ENCODE measurements around the gene DIP2B.

- no peak for TF ChIP-seq EP300 (IDR thresholded peaks at IDR 0.05)
- no peak for TF ChIP-seq POLR2A (IDR thresholded peaks at IDR 0.05)
- TF ChIP-seq, protein P1, sequence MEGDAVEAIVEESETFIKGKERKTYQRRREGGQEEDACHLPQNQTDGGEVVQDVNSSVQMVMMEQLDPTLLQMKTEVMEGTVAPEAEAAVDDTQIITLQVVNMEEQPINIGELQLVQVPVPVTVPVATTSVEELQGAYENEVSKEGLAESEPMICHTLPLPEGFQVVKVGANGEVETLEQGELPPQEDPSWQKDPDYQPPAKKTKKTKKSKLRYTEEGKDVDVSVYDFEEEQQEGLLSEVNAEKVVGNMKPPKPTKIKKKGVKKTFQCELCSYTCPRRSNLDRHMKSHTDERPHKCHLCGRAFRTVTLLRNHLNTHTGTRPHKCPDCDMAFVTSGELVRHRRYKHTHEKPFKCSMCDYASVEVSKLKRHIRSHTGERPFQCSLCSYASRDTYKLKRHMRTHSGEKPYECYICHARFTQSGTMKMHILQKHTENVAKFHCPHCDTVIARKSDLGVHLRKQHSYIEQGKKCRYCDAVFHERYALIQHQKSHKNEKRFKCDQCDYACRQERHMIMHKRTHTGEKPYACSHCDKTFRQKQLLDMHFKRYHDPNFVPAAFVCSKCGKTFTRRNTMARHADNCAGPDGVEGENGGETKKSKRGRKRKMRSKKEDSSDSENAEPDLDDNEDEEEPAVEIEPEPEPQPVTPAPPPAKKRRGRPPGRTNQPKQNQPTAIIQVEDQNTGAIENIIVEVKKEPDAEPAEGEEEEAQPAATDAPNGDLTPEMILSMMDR (IDR thresholded peaks at IDR 0.05), result no peak
- TF ChIP-seq POLR2AphosphoS5 (IDR thresholded peaks at IDR 0.05), result no peak
These were observed 220.5 kb downstream of the DIP2B start for GRCh38 chr12:50725011-50725942.

Measured in suprapubic skin (tissue), 4 donors.